ENCODE results near the gene RSPH4A.
"Not testable (repeated sequence)": the region's sequence is repeated elsewhere in the genome, so short reads cannot be mapped to it uniquely, and the experiment has no call there.

The RSPH4A gene

DNA sequence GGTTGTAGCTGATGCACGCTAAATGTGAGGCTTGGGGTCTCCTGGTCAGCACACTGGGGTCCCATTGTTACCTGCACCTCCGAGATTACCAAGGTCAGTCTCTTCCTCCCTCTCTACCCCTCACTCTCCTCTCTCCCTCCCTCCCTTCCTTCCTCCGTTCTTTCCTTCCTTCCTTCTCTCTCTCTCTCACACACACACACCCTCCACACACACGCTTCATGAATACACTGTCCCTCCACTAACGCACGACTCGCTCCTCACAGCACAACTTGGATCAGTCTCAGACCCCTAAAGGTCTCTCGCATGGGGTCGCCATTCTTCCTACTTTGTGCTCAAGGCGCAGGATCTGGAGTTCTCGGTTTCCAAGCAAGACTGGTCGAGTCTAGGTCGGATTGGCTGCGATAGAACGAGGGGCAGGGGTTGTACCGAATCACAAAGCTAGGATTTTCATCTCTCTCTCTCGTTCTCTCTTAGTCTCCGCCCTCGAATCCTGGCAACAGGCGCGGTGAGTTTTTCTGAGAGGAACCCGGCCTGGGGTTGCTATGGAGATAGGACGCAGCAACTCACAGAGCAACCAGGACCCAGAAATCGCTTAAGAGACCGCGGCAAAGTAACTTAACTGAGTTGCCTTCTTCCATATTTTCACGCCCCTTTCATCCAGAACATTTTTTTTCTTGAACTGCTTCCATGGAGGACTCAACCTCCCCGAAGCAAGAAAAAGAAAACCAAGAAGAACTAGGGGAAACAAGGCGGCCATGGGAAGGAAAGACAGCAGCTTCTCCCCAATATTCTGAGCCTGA, at the start of gene RSPH4A:
Gene RSPH4A, plus strand, starts transcription at position 543 of the 800 bp plus-strand sequence. Its CDS starts 145 bp downstream, at position 688.
- peak; percentile 75 for DNase-seq

DNA sequence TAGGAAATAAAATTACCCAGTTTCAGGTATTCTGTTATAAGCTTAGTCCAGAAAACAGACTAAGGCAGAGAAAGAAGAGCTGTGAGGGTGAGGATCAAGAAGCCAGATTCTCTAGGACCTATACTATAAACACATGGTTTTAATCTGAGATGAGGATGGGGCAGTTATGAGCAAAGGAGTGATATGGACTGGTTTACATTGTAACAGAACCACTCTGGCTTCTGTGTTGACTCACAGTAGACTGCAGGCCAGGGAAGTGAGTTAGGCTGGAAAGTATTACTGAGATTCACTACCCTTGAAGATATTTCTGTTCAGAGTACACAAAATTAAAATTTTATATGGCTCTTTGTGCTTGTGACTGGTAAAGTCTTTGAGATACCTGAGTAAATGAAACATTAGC, 48.2 kb upstream of the RSPH4A start:
- no peak for DNase-seq

DNA sequence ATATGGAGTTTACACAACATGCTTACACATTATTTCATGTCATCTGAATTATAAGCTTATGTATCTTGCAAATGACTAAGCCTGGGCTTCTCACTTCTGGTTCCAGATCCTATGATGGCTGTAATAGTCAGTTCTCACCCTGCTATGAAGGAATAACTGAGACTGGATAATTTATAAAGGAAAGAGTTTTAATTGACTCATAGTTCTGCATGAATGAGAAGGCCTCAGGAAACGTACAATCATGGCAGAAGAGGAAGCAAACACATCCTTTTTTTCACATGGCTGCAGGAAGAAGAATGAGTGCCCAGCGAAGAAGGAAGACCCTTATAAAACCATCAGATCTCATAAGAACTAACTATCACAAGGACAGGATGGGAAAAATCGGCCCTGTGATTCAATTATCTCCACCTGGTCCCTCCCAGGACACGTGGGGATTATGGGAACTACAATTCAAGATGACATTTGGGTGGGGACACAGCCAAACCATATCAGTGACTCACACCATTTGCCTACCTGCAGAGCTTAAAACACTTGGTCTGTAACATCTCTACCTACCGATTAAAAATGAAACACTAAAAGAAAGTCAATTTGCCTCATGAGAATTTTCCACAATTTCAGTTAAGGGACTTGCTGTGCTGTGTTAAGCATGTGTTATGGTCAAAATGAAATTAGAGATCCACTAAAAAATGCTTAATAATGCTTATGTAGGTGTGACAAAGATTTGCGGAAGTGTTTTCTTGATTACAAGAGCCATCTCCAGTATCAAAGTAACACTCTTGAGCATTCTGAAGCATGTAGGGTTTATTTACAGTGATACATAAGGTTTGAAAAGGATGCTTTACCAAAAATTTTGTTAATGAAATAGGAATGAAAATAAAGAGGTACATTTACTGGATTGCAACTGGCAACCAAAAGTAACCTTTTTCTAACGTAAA, 47.2 kb upstream of the RSPH4A start:
- no peak for DNase-seq

DNA sequence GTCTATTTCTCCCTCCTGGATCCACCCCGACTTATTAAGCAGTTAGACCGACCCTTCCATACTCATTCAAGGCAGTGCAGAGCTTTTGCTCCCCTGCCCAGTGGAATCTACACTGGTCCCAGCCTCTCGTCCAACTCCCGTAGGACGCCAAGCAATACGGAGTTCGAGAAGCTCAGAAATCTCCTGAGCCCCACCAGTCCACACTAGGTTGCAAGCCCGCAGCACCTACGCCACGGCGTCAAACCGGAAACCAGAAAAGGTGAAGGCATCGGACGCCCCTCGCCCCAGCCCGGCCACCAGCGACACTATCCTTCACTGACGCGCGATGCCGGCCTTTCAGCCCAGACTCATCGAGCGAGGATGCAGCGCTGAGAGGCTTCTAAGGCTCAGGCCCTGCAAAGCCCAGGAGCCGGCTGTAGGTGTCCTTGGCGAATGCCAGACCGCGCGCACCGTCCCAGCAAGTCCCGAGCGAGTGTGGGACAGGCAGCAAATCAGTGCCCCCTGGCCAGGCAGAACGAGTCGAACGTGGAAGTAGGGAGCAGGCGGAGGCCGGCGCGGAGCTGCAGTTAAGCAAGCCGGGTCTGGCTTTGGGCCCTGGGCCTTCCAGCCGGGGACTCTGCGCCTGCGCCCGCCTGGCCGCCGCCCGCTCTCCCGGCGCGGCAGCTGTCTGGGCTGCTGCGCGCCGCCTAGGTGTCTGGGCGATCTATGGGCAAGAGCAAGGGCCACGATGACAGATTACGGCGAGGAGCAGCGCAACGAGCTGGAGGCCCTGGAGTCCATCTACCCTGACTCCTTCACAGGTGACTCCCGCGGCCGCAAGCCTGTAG, 45.2 kb upstream of the RSPH4A start, which contains the start of gene RWDD1:
Gene RWDD1, plus strand, starts transcription at position 649 of the 827 bp plus-strand sequence. Its CDS starts 79 bp downstream, at position 728.
- DNase-seq = peak; percentile 99

DNA sequence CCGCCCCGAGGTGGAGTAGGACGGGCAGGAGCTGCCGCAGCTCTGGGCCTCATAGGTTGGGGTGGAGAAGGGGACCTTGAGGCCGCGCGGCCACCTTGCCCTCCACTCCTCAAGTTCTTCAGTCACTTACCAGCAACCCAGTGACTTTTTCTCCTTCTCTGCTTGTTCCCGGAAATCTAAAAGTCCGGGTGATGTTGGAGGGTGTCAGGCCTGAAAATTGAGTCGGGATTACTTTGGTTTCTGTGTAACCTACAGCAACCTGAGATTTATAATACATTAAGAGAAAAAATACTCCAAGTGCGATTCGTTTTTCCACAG, 44.6 kb upstream of the RSPH4A start:
- DNase-seq = no peak

DNA sequence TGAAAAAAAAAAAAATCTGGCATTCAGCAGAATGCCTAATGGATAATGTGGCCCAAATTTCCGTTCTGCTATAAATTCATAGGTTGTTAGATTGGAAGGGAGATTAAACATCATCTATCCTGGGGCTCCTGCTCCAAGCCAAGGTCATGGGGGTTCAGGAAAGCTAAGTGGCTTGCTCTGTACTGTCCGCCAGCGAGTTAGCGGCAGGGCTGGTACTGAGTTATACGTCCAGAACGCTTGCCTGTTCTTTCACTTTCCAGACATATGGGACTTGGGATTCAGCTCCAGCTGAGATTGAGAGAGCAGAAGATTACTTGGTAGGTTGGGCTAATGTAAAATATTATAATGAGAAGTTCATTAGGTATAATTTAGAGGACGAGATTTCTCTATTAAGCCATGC, 44.1 kb upstream of the RSPH4A start:
- no peak for DNase-seq

DNA sequence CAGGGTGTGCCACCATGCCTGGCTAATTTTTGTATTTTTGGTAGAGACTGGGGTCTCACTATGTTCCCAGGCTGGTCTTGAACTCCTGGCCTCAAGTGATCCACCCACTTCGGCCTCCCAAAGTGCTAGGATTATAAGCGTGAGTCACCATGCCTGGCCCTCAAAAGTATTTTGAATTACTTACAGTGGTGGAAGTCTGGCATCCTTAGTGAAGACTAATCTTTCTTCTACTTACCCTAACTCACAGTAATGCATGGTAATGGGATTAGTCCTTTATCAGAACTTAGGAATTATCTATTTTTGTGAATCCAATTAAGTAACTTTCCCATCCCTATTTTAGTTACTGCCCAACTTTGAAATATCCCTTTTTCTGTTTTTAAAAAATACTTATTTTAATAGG, 41.1 kb upstream of the RSPH4A start:
- no peak for DNase-seq

DNA sequence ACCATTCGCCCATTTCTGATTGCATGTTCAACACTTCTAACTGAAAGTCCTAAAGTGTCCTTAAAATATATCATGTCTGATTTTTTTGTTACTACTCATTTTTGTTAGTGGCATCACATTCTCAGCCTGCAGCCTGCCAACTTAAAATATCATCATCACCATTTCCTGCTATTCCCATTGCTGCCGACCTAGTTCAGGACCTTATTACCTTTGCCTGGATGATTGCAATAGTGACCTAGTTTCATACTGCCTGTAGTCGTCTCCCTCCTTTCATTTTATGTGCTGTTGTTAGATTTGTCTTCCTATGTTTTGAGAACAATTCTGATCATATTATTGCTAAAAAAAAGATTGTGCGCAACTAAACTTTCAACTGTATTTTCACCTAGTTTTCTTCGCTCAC, 38.8 kb upstream of the RSPH4A start:
- DNase-seq = no peak

DNA sequence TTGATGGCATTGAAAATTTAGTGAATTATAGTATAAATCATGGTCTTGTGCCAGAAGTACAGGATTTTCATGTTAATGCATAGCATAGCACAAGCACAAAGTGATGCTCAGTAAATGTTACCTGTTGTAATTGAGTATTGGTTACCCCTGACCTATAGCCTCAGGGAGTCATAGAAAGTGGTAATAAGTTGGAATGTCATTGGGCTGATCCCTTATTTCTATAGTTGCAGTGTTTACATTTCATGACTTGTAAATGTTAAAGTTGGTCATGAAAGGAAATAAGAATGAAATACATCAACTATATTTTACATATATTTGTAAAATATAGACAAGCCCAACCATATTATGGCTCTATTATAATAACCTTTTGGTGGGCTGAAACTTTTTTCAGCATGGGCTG, 37.9 kb upstream of the RSPH4A start:
- no peak for DNase-seq

DNA sequence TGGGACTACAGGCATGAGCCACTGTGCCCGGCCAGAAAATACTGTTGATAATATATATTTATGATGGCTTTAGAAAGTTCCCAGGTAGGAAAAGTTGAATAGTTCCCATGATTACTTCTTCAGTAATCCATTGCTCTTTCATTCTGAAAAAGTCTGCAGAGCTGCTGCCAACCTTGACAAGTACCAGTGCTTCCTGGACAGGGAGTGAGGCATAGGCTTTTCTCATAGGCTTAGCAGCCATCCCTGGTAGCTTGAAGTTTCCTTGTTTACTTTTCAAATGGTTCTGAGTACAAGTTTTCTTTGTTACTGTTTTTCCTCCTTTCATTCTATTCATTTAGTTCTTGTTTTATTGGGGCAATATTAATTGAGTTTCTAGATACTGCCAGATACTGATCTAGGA, 37.1 kb upstream of the RSPH4A start:
- DNase-seq = no peak

DNA sequence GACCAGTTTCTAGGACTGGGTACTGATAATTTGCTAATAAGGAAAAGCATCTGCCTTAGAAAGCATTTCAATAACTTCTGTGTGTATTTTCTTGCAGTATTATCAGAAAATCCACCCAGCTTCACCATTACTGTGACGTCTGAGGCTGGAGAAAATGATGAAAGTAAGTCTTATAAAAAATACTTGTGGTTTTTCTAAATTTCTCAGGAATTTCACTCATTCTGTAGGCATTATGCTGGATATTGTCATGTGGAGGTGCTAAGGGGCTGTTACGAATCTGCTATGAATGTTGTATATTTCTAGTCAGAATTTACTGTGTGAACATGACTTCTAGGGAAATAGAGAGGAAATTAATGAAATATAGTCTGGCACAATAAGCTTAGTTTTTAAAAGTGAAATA, 36.1 kb upstream of the RSPH4A start:
- DNase-seq = no peak

DNA sequence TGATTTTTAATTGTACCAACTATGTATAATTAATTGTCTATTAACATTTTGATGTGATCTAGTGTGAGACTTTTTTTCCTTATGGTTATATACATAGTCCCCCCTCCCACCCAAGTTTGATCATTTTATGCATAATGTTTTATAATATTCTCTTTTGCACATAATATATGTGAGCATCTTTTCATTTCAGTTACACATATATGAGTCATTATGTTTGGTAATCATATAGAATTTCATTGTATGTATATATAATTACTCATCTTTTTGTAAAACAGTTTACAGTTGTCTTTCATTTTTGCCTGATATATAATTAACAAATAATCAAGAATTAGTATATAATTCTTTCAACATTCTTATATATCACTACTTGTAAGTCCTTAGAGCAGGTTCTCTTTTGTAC, 30.0 kb upstream of the RSPH4A start:
- DNase-seq = no peak

DNA sequence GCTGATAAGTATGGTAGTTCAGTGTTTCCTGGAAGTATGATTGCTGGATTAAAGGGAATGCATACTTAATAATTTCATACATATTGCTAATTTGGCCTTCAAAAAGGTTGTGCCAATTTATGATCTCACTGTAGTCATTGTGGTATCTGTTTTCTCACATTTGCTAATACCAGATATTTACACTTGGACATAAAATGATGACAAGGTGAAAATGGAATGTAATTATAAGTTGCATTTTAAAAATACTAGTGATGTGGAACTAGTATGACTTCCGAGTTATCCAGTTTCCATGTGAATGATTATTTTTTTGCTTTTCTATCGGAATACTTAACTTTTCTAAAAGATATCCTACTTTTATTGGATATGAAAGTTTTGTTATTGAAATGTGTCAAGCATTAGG, 29.5 kb upstream of the RSPH4A start:
- no peak for DNase-seq

DNA sequence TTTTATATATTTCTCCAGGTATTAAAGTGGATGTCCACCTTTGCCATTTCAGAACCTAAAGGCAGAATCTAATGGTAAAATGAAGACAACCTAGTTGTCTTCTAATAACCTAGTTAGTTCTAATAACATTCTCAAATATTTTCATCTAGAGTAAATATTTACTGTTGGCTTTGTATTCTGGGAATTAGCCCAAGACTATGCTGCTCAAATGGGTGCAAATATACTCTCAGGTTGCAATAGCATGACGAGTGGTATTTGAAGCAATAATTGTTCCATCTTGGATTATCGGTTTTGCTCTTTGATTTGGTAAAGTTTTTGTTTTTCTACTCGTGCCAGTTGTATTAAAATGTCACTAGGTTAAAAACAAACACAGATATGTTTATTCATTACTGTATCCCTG, 21.0 kb upstream of the RSPH4A start:
- DNase-seq = no peak

DNA sequence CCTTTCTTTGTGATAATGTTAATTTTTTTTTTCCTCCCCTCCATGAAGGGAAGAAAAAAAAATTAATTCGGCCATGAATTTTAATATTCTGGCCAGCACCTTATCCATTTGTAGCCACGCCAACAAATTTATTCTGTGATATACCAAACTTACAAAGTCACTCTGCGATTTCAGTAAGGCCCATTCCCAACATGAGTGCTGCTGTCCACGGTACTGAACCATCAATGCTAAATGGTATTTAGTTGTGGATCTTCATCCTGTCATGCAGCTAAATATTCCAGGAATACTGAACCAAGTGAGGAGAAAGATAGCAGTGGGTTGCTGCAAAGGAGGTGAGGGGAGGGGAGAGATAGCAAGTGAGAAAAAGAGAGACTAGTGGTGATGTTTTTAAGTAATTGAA, 19.5 kb upstream of the RSPH4A start:
- no peak for DNase-seq

DNA sequence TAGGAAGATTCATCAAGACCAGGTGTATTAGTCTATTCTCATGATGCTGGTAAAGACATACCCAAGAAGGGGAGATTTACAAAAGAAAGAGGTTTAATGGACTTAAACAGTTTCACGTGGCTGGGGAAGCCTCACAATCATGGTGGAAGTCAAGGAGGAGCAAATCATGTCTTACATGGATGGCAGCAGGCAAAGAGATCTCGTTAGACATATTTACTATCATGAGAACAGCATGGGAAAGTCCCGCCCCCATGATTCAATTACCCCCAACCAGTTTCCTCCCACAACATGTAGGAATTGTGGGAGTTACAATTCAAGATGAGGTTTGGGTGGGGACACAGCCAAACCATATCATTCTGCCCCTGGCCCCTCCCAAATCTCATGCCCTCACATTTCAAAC, 12.4 kb upstream of the RSPH4A start:
- DNase-seq = not testable (repeated sequence)

DNA sequence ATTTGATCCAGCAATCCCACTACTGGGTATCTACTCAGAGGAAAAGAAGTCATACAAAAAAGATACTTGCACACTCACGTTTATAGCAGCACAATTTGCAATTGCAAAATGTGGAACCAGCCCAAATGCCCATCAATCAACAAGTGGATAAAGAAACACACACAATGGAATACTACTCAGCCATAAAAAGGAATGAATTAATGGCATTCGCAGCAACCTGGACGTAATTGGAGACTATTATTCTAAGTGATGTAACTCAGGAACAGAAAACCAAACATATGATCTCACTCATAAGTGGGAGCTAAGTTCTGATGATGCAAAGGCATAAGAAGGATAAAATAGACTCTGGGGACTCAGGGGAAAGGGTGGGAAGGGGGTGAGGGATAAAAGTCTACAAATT, 11.4 kb upstream of the RSPH4A start:
- not testable (repeated sequence) for DNase-seq

DNA sequence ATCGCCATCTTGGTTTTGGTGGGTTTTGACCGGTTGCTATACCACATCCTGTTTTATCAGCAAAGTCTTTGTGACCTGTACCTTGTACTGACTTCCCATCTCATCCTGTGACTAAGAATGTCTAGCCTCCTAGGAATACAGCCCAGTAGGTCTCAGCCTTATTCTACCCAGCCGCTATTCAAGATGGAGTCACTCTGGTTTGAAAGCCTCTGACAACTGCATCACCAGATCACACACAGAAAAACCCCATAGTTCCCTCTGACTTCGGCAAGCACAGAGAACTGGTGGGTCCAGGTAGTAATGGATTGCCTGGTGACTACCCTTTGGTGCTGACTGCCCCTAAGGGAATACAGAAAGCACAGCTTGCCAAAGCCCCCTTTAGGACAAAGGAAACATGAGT, 10.3 kb upstream of the RSPH4A start:
- no peak for DNase-seq

DNA sequence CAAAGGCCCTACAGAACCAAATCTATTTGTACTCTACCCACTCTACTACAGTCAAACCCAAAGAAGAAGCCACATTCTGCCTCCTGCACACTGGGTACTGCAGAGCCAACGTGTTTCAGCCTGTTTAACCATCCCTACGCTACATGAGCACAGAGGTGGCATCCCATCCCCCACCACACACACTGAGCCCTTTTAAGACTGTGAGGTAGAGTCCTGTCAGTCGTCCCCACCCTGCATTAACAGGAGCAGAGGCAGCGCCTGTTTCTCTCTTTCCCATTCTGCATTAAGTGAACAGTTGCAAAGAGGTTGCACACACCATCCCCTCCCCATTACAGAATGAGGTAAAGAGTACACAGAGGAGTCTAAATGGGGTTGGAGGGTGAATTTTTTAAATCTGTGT, 5.2 kb upstream of the RSPH4A start:
- no peak for DNase-seq

DNA sequence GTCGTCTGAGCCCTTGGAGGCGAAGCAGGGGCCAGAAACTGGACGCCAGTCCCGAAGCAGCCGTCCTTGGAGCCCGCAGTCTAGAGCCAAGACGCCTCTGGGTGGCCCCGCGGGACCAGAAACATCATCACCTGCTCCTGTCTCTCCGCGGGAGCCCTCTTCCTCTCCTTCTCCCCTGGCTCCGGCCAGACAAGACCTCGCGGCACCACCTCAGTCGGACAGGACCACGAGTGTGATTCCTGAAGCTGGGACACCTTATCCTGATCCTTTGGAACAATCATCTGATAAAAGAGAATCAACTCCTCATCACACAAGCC, 416 bp downstream of the RSPH4A start:
- DNase-seq = no peak

DNA sequence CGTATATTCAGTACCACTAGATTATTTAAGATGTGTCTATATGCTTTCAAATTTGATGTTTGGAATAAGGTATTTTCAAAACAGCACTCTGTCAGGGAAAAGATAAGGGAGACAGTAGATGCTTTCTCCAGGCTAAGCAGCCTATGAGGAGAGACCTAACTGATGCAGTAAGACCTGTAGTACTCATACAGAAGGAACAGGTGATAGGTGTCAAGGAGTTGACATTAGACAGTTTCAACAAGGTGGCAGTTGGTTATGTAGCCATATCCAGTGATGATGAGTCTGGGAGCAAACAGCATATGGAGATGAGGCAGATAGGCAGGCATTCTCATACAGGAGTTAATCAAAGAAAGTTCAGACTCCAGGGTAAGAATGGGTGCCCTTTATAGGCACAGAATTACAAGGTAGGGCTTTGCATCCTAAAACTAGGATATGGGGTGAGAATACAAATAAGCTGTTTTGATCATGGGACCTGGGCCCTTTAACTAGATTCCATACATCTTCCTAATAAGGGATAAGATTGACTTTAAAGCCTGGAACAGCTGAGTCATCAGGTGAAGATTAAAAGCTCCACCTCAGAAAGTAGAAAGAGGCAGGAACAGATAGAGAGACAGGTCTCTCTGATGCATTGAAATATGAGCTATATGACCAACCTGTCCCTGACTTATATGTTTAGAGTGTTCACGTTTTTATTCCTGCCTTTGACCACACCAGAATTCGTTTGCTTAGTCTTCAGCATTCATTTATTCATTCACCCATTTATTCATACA, 7.9 kb downstream of the RSPH4A start:
- no peak for DNase-seq

DNA sequence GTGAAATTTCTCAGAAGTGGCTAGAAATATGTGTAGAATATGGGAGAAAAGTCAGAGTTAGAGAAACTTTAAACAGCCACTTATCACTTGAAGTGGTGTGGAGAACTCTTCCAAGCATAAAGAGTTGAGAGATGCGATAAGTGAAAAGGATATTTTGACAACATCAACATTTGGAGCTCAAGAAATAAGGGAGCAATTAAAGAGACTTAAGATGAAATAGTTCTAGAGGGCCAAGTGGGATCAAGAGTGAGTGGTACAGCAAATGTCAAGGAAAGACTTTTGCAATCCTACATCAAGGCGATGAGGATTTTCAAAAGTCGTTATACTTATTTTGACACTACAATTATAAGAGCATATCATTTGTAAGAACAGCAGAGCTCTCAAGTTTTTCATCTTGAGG, 9.6 kb downstream of the RSPH4A start:
- no peak for DNase-seq

DNA sequence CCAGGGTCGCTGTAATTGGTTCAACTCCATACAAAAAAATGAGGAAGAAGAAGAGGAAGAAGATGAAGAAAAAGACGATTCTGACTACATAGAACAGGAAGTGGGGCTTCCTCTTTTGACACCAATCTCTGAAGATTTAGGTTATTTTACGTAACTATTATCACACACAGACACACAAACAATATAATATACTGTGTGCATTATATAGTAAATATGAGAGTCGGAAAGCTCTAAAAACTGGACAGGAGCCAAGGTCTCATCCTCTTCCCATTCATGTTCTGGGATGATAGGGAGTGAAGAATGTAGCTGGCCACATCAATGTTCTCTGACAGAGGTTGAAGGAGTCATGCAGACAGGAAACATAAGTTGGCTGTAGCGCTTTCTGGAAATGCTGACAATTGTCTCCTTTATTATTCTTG, 13.3 kb downstream of the RSPH4A start:
- no peak for DNase-seq

Data from CD4-positive, alpha-beta T cell treated with Interleukin-15 for 1 hour (primary cell).